Ovary (tissue), 3 donors: ENCODE data around the gene LRPPRC.

Experiments used
- EP300 ChIP-seq: sonication (generic); formaldehyde crosslinking; IDR thresholded peaks from one replicate; pipeline ENCODE4 v1.6.1; 2017; ENCODE audit warnings: antibody characterized with exemption
- POLR2A ChIP-seq: fragments of 450-650 bp; IDR thresholded peaks from one replicate; pipeline ENCODE4 v1.6.1; 2017; ENCODE audit warnings: antibody characterized with exemption, mild to moderate bottlenecking, moderate library complexity
- TF ChIP-seq, protein P1 (sequence below), 3 donors: fragments of 450-650 bp in 2 of 3; fragments of 200-600 bp in 1 of 3; IDR thresholded peaks; one replicate each; pipeline versions ENCODE4 v1.5.1 to v1.8.0; 2016 to 2022; ENCODE audit warnings: antibody characterized with exemption in 3 of 3, mild to moderate bottlenecking in 1 of 3
- donor health status: DM: no; HTN: no; CAD: no.

DNA sequence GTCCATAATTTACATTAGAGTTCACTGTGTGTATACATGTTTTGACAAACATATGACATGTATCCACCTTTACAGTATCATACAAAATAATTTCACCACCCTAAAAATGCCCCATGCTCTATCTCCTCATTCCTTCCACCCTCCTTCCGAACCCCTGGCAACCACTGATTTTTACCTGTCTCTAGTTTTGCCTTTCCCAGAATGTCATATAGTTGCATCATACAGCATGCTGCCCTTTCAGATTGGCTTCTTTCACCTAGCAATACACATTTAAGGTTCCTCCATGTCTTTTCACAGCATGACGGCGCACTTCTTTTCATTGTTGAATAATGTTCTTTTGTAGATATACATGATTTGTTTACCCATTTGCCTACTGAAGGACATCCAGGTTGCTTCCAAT lies 10.4 kb downstream of the LRPPRC start:
- TF ChIP-seq, protein P1, sequence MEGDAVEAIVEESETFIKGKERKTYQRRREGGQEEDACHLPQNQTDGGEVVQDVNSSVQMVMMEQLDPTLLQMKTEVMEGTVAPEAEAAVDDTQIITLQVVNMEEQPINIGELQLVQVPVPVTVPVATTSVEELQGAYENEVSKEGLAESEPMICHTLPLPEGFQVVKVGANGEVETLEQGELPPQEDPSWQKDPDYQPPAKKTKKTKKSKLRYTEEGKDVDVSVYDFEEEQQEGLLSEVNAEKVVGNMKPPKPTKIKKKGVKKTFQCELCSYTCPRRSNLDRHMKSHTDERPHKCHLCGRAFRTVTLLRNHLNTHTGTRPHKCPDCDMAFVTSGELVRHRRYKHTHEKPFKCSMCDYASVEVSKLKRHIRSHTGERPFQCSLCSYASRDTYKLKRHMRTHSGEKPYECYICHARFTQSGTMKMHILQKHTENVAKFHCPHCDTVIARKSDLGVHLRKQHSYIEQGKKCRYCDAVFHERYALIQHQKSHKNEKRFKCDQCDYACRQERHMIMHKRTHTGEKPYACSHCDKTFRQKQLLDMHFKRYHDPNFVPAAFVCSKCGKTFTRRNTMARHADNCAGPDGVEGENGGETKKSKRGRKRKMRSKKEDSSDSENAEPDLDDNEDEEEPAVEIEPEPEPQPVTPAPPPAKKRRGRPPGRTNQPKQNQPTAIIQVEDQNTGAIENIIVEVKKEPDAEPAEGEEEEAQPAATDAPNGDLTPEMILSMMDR (IDR thresholded peaks at IDR 0.05) = no peak
- TF ChIP-seq POLR2A (no peak), EP300 (no peak)
